GM12878 (cell line): ENCODE data around the gene CDK13. TPM values are rescaled to one million over a fixed set of nuclear protein-coding genes. Genes with fewer than 3 reads are reported as not detected.

Source experiments
- ATAC-seq: fragments of 200-7000 bp; cut with Tn5 transposase; 3 replicates; pipeline ENCODE4 v1.9.1; 2020; ENCODE audit warnings: mild to moderate bottlenecking, moderate library complexity
- BruUV-seq: library from RNA; stranded (reverse); fragments of 400-500 nt; replicated peaks from 2 replicates; lab custom pipeline; 2021; lab: Mats Ljungman, UMichigan
- CTCF ChIA-PET: fragments of 300-600 bp; sonication (Branson Sonifier 250); formaldehyde crosslinking; extraction: SDS; loops from one replicate; lab custom pipeline; 2021; ENCODE audit warnings: inconsistent platforms; lab: Yijun Ruan, JAX
- POLR2A ChIA-PET: fragments of 350-600 bp; formaldehyde crosslinking; extraction: SDS; loops from one replicate; lab custom pipeline; 2021; ENCODE audit warnings: inconsistent platforms; lab: Charles Lee
- RAD21 ChIA-PET: fragments of 300-600 bp; sonication (Branson Sonifier 250); formaldehyde crosslinking; loops from one replicate; lab custom pipeline; 2023; ENCODE audit warnings: antibody characterized with exemption; ENCODE audit not compliant: unreplicated experiment; lab: Charles Lee
- SMC1A ChIA-PET: fragments of 300-600 bp; sonication (Branson Sonifier 250); formaldehyde crosslinking; loops from one replicate; lab custom pipeline; 2023; ENCODE audit not compliant: unreplicated experiment, uncharacterized antibody; lab: Charles Lee
- DNase-seq: peaks from one replicate; pipeline ENCODE4 v3.0.0-alpha.2; 2011; ENCODE audit warnings: low read depth, low spot score
- FAIRE-seq: peaks from 3 replicates; lab custom pipeline; 2011; peaks lifted over from hg19 to GRCh38; lab: Jason Lieb, UNC
- H2AFZ ChIP-seq: 2 replicates; pipeline ENCODE4 v1.6.0; 2011; ENCODE audit warnings: low read depth, low read length, control low read depth; ENCODE audit not compliant: control insufficient read depth
- H3K27ac ChIP-seq: 2 replicates; pipeline ENCODE4 v1.5.1; 2011; ENCODE audit warnings: control low read depth; ENCODE audit not compliant: control insufficient read depth, insufficient read depth
- H3K27me3 ChIP-seq, 2 experiments: replicated peaks in 1 of 2; 2 replicates each; pipeline versions ENCODE4 v1.6.0 to v1.6.1; 2011; ENCODE audit warnings: low read length in 1 of 2; ENCODE audit not compliant: control insufficient read depth in 2 of 2, insufficient read depth in 2 of 2
- H3K36me3 ChIP-seq, 2 experiments: 2 replicates each; pipeline ENCODE4 v1.5.1; 2011; ENCODE audit warnings: low read length in 1 of 2; ENCODE audit not compliant: control insufficient read depth in 2 of 2, insufficient read depth in 2 of 2
- H3K4me1 ChIP-seq: 2 replicates; pipeline ENCODE4 v1.6.1; 2011; ENCODE audit warnings: mild to moderate bottlenecking, low read length, moderate library complexity, mixed read lengths; ENCODE audit not compliant: control insufficient read depth, insufficient read depth
- H3K4me2 ChIP-seq: 2 replicates; pipeline ENCODE4 v1.6.0; 2011; ENCODE audit warnings: control low read depth; ENCODE audit not compliant: control insufficient read depth, insufficient read depth
- H3K4me3 ChIP-seq: fragments of 200-600 bp; sonication (generic); 2 replicates; pipeline ENCODE4 v1.5.1; 2016
- H3K79me2 ChIP-seq: 2 replicates; pipeline ENCODE4 v1.6.0; 2011; ENCODE audit warnings: low read length; ENCODE audit not compliant: control insufficient read depth, insufficient read depth
- H3K9ac ChIP-seq: 2 replicates; pipeline ENCODE4 v1.8.0; 2011; ENCODE audit warnings: low read length, control low read depth, mixed read lengths; ENCODE audit not compliant: control insufficient read depth, insufficient read depth
- H3K9me3 ChIP-seq: replicated peaks from 3 replicates; pipeline ENCODE4 v1.5.1; 2011; ENCODE audit warnings: mild to moderate bottlenecking, low read length; ENCODE audit not compliant: control insufficient read depth, insufficient read depth
- H4K20me1 ChIP-seq: 2 replicates; pipeline ENCODE4 v1.6.0; 2011; ENCODE audit not compliant: control insufficient read depth, insufficient read depth
- EED ChIP-seq: sonication (generic); IDR thresholded peaks from 2 replicates; pipeline ENCODE4 v1.6.1; 2016; ENCODE audit warnings: antibody characterized with exemption, low read depth
- EGR1 ChIP-seq, 2 experiments: IDR thresholded peaks; 1 replicate in 1 of 2; 2 replicates in 1 of 2; pipeline ENCODE4 v1.6.1; 2011 to 2012; ENCODE audit warnings: low read depth in 2 of 2, low read length in 2 of 2, borderline replicate concordance in 1 of 2, mild to moderate bottlenecking in 1 of 2, moderate library complexity in 1 of 2
- FOXM1 ChIP-seq: IDR thresholded peaks from 2 replicates; pipeline ENCODE4 v1.6.1; 2012; ENCODE audit warnings: low read depth, mild to moderate bottlenecking, inconsistent platforms, low read length, moderate library complexity
- HDGF ChIP-seq: fragments of 450-650 bp; IDR thresholded peaks from 2 replicates; pipeline ENCODE4 v1.6.1; 2016; ENCODE audit warnings: antibody characterized with exemption
- POLR2A ChIP-seq: IDR thresholded peaks from 2 replicates; pipeline ENCODE4 v1.6.1; 2011; ENCODE audit warnings: low read depth, mild to moderate bottlenecking, low read length
- RUNX3 ChIP-seq: IDR thresholded peaks from 2 replicates; pipeline ENCODE4 v1.6.1; 2012; ENCODE audit warnings: low read length, inconsistent platforms
- SIN3A ChIP-seq: IDR thresholded peaks from 2 replicates; pipeline ENCODE4 v1.6.1; 2012; ENCODE audit warnings: low read depth, low read length, improper control_type of control experiment
- SMC3 ChIP-seq: IDR thresholded peaks from 2 replicates; pipeline ENCODE4 v1.6.1; 2011; ENCODE audit warnings: low read length, improper control_type of control experiment, borderline replicate concordance
- TAF1 ChIP-seq: IDR thresholded peaks from 2 replicates; pipeline ENCODE4 v1.6.1; 2011; ENCODE audit warnings: mild to moderate bottlenecking, low read depth, low read length, borderline replicate concordance
- WGBS: methylation state at CpG from one replicate; pipeline ENCODE4 v1.1.6; 2016; ENCODE audit warnings: low lambda C conversion rate; ENCODE audit not compliant: insufficient replicate concordance, insufficient coverage; ENCODE audit errors: missing lambda C conversion rate; 5-methylcytosine and 5-hydroxymethylcytosine counted together
- in situ Hi-C: fragments of 300-500 bp; cut with MboI; formaldehyde crosslinking; loops from 9 replicates; pipeline ENCODE4 v1.14.3; 2018; ENCODE audit warnings: mixed read lengths
- intact Hi-C: fragments of 100-400 bp; cut with micrococcal nuclease; formaldehyde crosslinking; loops from one replicate; pipeline ENCODE4 v1.14.2; 2022; ENCODE audit not compliant: unreplicated experiment
- polyA plus RNA-seq, 11 experiments: library from polyadenylated mRNA; depleted of rRNA in 4 of 11; unstranded in 6 of 11; stranded (reverse) in 5 of 11; fragments of >200 nt; fragmentation: Nextera tagmentation in 4 of 11; fragmentation: Illumina TruSeq in 1 of 11; extraction: Ambion mirVana in 4 of 11; extraction: Trizol in 1 of 11; gene quantifications; 1 replicate in 1 of 11; 2 replicates in 10 of 11; pipeline versions ENCODE4 v1.2.1 to v1.2.3, GENCODE V29; 2011 to 2016; ENCODE audit warnings: inconsistent platforms in 2 of 11, missing spikeins in 2 of 11, low read depth in 1 of 11
- total RNA-seq, 4 experiments: library from RNA; depleted of rRNA in 3 of 4; stranded (reverse); fragments of >200 nt in 3 of 4; fragmentation: Illumina TruSeq in 1 of 4; extraction: Trizol in 1 of 4; gene quantifications; 2 replicates each; pipeline versions ENCODE4 v1.2.1 to v1.2.3, GENCODE V29; 2013 to 2021
- TF ChIP-seq, protein P1 (sequence below): IDR thresholded peaks from 2 replicates; pipeline ENCODE4 v1.6.1; 2011; ENCODE audit warnings: borderline replicate concordance, low read depth, mild to moderate bottlenecking, moderate library complexity, mixed read lengths, low read length; ENCODE audit not compliant: insufficient read depth; ENCODE audit errors: extremely low read length

The CDK13 gene
- total and polyA plus RNA-seq, 10 of the 15 experiments (the other 5 are each of a cell fraction or from before 2014, with no cell fraction given): 10.8 to 44.4 (median 28.0) TPM

DNA sequence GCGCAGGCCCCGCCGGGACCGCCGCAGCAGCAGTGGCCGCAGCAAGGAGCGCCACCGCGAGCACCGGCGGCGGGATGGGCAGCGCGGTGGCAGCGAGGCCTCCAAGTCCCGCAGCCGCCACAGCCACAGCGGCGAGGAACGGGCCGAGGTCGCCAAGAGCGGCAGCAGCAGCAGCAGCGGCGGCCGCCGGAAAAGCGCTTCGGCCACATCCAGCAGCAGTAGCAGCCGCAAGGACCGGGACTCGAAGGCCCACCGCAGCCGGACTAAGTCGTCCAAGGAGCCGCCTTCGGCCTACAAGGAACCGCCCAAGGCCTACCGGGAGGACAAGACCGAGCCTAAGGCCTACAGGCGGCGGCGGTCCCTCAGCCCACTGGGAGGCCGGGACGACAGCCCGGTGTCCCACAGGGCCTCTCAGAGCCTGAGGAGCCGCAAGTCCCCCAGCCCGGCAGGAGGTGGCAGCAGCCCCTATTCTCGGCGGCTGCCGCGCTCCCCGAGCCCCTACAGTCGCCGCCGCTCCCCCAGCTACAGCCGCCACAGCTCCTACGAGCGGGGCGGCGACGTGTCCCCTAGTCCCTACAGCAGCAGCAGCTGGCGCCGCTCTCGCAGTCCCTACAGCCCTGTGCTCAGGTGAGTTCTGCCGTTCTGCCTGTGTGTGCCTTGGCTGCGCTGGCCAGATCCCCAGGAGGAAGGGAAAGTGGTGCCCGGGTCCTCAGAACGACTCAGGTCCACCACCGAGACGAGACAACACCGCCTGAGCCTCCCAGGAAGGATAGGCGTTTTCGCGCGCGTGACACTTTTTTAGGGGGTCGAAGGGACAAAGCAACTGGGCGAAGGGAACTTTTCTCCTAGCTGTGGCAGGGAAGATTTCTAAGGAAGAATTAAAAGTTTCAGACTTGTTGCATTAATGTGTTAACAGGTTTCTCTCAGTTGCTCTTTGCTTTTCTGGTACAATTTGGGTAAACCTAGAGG lies 1.5 kb downstream of the CDK13 start (continued):
- TF ChIP-seq, protein P1, sequence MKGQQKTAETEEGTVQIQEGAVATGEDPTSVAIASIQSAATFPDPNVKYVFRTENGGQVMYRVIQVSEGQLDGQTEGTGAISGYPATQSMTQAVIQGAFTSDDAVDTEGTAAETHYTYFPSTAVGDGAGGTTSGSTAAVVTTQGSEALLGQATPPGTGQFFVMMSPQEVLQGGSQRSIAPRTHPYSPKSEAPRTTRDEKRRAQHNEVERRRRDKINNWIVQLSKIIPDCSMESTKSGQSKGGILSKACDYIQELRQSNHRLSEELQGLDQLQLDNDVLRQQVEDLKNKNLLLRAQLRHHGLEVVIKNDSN: no peak
- TF ChIP-seq TAF1 (0 out of 2 replicates have a peak, but pooled peaks have one; percentile 8), SIN3A (peak; percentile 2; the same call in 1 of the 2 replicates), EGR1 (IDR thresholded peaks at IDR 0.05; ENCODE audit: borderline replicate concordance in 1 of 2, low read depth in 2 of 2, low read length in 2 of 2) (0 out of 3 replicates have a peak, but pooled peaks of 1 of the 2 experiments have one; percentile 21), HDGF (peak; percentile 84; the same call in 1 of the 2 replicates), EED (no peak), SMC3 (peak; percentile 62; the same call in 1 of the 2 replicates), FOXM1 (0 out of 2 replicates have a peak, but pooled peaks have one; percentile 12)

DNA sequence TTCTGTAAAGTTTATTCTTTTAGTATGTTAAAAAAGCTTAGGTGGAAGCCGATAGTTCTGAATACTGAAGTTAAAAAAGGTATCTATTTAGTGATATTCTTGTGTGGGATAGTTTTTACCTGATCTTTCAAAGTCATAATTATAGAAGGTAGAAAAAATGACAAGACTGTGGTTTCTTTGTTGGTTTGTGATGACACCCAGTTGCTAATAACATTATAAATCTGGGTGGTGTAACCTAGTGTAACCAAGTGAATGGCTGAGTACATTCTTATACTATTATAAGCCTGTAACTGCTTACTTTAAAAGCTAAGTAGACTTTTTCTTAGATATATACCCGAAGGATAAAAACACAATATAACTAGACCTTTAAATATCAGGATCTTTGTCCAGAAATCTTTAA lies 2.3 kb downstream of the CDK13 start:
- no peak overlapping the region for H2AFZ ChIP-seq
- H3K4me3 ChIP-seq: peak overlapping the region; percentile 93
- ChIA-PET POLR2A (no interaction called here), CTCF (interaction anchor here (0.8 to 4.8 kb wide), 6 partner anchors 22 to 685 kb away, joined by 3 to 26 read pairs (median 3); no protein-coding TSS in a partner anchor), SMC1A (interaction anchor here (0.6 to 3.3 kb wide), 9 partner anchors 14 to 742 kb away, joined by 3 to 12 read pairs (median 3); no protein-coding TSS in a partner anchor), RAD21 (interaction anchor here (0.7 to 2.9 kb wide), 5 partner anchors 19 to 1051 kb away, joined by 3 to 10 read pairs (median 4); no protein-coding TSS in a partner anchor)
- BruUV-seq: no TSS peak
- ATAC-seq (no peak), DNase-seq (no peak), FAIRE-seq (no peak)
- in situ Hi-C loops: no loop called here
- H3K36me3 ChIP-seq: 0 out of 4 replicates have a peak, but pooled peaks cover 0 to 6% of the 10 kb centered on the region in 2 experiments
- H3K27me3 ChIP-seq: no peaks in the 10 kb centered on the region
- peak overlapping the region; percentile 98; the same call in 1 of the 2 replicates for H3K27ac ChIP-seq
- peak overlapping the region; percentile 60 for H3K4me2 ChIP-seq
- H3K79me2 ChIP-seq: peaks cover 78% of the 10 kb centered on the region
- WGBS: 0% methylated on average over 2 of the region's 2 CpGs
- intact Hi-C loops: loop anchor here (5.0 to 10.0 kb wide), 4 partner anchors 370 to 1755 kb away; no protein-coding TSS in a partner anchor
- H3K9me3 ChIP-seq: no peaks in the 10 kb centered on the region
- peak overlapping the region; percentile 73 for H3K9ac ChIP-seq
- H3K4me1 ChIP-seq: peaks cover 9% of the 10 kb centered on the region; the same call in 1 of the 2 replicates
- H4K20me1 ChIP-seq: no peaks in the 10 kb centered on the region; the same call in none of the 2 replicates
- TF ChIP-seq RUNX3 (peak; percentile 41; the same call in 1 of the 2 replicates), POLR2A (no peak)
